ENCODE measurements around the gene TMA7B.

DNA sequence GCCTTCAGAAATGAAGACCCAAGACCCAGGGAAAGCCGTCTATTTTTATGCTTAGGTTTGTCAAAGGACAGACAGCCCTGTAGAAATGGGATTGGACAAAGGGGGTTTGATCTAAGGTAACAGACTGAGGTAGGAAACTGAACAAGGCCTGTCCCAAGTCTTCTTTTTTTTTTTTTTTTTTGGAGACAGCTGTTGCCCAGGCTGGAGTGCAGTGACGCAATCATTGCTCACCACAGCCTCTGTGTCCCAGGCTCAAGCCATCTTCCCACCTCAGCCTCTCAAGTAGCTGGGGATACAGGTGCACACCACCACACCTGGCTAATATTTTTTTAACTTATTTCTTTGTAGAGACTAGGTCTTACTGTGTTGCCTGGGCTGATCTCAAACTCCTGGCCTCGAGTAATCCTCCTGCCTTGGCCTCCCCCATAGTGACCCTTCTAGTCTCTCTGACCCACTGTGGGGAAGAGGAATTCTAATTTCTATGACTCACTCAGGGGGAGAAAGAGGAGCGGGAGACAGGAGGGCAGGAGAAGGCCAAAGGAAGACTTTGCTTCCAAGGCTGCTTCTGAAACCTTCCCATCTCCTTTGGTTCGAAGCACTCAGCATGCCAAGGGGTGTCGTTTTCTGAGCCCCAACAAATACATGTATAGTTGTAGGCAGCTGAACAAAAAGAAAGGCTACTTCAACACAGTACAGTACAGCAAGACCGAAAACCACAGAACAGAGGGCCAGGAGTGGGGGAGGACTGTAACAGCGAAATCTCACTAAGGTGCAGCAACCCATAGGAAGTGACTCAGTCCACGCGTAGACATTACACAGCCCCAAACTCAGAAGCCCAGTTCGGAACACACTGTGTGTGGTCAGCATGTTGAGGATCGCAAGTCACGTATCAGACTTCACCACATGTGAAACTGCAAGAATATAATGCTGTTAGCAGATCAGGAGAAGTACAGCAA lies 872 bp downstream of the TMA7B start:
- TF ChIP-seq, protein P1, sequence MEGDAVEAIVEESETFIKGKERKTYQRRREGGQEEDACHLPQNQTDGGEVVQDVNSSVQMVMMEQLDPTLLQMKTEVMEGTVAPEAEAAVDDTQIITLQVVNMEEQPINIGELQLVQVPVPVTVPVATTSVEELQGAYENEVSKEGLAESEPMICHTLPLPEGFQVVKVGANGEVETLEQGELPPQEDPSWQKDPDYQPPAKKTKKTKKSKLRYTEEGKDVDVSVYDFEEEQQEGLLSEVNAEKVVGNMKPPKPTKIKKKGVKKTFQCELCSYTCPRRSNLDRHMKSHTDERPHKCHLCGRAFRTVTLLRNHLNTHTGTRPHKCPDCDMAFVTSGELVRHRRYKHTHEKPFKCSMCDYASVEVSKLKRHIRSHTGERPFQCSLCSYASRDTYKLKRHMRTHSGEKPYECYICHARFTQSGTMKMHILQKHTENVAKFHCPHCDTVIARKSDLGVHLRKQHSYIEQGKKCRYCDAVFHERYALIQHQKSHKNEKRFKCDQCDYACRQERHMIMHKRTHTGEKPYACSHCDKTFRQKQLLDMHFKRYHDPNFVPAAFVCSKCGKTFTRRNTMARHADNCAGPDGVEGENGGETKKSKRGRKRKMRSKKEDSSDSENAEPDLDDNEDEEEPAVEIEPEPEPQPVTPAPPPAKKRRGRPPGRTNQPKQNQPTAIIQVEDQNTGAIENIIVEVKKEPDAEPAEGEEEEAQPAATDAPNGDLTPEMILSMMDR (IDR thresholded peaks at IDR 0.05; ENCODE audit: insufficient read depth, low read length) = no peak
- TF ChIP-seq, protein P2, sequence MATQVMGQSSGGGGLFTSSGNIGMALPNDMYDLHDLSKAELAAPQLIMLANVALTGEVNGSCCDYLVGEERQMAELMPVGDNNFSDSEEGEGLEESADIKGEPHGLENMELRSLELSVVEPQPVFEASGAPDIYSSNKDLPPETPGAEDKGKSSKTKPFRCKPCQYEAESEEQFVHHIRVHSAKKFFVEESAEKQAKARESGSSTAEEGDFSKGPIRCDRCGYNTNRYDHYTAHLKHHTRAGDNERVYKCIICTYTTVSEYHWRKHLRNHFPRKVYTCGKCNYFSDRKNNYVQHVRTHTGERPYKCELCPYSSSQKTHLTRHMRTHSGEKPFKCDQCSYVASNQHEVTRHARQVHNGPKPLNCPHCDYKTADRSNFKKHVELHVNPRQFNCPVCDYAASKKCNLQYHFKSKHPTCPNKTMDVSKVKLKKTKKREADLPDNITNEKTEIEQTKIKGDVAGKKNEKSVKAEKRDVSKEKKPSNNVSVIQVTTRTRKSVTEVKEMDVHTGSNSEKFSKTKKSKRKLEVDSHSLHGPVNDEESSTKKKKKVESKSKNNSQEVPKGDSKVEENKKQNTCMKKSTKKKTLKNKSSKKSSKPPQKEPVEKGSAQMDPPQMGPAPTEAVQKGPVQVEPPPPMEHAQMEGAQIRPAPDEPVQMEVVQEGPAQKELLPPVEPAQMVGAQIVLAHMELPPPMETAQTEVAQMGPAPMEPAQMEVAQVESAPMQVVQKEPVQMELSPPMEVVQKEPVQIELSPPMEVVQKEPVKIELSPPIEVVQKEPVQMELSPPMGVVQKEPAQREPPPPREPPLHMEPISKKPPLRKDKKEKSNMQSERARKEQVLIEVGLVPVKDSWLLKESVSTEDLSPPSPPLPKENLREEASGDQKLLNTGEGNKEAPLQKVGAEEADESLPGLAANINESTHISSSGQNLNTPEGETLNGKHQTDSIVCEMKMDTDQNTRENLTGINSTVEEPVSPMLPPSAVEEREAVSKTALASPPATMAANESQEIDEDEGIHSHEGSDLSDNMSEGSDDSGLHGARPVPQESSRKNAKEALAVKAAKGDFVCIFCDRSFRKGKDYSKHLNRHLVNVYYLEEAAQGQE (IDR thresholded peaks at IDR 0.05; ENCODE audit: insufficient replicate concordance, low read depth) = no peak

All from HL-60 (cell line).